HG02852 (cell line): Measurements from ENCODE around the gene B3GALNT1.

Experiments
- ATAC-seq: cut with Tn5 transposase; IDR thresholded peaks from one replicate; pipeline ENCODE4 v1.9.1; 2021; ENCODE audit warnings: mild to moderate bottlenecking, moderate library complexity; ENCODE audit not compliant: unreplicated experiment

Gene B3GALNT1, protein sequence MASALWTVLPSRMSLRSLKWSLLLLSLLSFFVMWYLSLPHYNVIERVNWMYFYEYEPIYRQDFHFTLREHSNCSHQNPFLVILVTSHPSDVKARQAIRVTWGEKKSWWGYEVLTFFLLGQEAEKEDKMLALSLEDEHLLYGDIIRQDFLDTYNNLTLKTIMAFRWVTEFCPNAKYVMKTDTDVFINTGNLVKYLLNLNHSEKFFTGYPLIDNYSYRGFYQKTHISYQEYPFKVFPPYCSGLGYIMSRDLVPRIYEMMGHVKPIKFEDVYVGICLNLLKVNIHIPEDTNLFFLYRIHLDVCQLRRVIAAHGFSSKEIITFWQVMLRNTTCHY

GRCh38 chr3:161104561-161105551 lies at the start of gene B3GALNT1:
Gene B3GALNT1, minus strand, starts transcription at chr3:161105349. Its CDS starts 18,595 bp downstream, at chr3:161086754.
- peak; percentile 82 for ATAC-seq

DNA sequence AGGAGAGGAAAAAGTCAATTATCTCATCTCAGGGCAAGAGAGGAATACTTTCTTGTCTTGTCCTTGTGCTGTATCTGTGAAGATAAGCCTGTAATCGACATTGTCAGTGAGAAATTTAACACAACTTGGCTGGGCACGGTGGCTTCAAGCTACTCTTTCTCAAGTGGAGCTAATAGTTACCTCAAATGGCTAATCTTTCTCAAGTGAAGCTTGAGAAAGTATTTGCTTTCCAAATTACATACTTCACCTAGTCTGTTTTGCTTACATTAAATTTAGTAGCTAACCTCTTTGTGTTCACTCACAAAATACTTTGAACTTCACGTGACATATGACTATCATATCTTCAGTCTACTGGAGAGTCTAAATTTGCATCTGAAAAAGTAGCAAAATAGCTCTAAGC lies 48.3 kb upstream of the B3GALNT1 start:
- ATAC-seq, result no peak

DNA sequence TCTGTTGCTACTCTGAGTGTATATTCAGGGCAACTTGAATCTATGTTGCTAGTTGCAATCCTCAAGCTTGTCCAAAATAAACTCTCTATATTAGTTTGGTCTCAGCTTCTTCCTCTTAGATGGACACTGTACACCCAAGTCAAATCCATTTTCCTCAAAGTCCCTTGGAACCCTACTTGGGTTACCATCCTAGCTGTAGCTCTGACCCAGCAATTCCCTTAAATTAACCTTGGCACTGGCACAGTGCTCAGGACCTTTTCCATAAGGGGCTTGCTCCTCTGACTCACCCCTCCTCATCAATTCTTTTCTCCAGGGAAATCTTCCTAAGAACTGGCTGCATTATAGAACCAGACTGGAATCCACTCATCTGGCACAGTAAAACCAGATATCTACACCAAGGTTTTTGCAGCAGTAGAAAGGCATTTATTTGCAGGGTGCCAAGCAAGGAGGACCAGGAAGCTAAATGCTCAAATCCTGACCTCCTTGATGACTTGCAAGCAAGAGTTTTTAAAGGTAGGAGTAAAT lies 44.9 kb upstream of the B3GALNT1 start:
- ATAC-seq, result no peak

GRCh38 chr3:161149529-161149928 lies 44.4 kb upstream of the B3GALNT1 start:
- no peak for ATAC-seq

GRCh38 chr3:161148832-161149475 lies 43.8 kb upstream of the B3GALNT1 start:
- no peak for ATAC-seq

DNA sequence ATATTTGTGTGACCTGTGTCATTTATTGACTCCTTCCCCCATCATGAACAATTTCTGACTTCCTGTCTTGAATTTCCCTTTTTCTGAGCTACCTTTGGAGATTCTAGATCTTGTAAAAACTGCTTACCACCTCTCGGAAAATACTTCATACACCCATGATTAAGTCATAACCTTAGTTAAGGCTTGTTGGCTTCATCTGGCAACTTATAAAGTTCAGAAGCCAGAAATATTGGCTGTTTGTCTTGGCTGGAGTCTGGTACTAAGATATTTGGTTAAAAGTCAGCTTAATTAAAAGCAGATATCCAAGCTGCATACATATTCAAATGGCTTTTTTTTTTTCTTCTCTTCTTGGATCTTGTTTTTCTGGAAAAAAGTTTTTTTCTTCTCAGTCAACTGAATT lies 37.3 kb upstream of the B3GALNT1 start:
- ATAC-seq, result no peak

- ATAC-seq, result no peak
Observed at GRCh38 chr3:161139686-161140085, 34.5 kb upstream of the B3GALNT1 start.

DNA sequence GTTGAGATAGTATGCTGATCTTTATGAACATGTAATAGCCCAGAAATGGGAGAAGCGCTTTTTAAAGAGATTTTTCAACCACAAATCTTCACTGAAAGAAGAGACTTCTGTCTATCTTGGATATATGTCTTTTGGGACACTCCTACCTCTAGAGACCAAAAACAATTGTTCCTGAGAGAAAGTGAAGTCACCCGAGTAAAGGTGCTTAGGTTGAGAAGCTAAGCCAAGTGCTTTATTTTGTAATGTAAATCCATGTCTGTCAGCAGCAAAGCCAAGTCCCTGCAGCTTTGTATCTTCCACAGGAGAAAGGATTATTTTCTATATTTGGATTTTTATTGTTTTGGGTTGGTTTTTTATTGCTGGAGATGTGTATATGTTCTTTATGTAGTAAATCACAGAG lies 32.1 kb upstream of the B3GALNT1 start:
- ATAC-seq, result no peak

DNA sequence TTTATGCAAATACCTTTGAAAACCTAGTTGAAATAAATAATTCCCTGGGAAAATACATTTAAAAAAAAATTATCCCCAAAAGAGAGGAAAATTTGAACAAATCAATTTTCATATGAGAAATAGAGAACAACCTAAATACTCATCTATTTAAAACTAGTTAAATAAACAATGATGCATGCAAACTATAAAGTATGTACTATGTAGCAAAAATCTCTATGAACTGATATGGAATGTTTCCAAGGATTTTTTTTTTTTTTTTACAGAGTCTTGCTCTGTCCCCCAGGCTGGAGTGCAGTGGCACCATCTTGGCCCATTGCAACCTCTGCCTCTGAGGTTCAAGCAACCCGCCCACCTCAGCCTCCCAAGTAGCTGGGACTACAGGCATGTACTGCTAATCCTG lies 27.2 kb upstream of the B3GALNT1 start:
- no peak for ATAC-seq

- ATAC-seq, result no peak
Observed at GRCh38 chr3:161126495-161126894, 21.3 kb upstream of the B3GALNT1 start.

DNA sequence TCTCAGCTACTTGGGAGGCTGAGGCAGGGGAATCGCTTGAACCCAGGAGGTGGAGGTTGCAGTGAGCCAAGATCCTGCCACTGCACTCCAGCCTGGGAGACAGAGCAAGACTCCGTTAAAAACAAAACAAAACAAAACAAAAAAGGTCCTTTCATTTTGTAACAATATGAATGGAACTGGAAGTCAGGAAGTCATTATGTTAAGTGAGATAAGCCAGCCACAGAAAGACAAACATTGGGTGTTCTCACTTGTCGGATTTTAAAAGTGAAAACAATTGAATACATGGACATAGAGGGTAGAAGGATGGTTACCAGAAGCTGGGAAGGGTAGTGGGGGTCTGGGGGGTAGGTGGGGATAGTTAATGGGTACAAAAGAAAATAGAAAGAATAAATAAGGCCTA lies 12.5 kb upstream of the B3GALNT1 start:
- ATAC-seq, result no peak

GRCh38 chr3:161108840-161109239 lies 3.7 kb upstream of the B3GALNT1 start:
- no peak for ATAC-seq

DNA sequence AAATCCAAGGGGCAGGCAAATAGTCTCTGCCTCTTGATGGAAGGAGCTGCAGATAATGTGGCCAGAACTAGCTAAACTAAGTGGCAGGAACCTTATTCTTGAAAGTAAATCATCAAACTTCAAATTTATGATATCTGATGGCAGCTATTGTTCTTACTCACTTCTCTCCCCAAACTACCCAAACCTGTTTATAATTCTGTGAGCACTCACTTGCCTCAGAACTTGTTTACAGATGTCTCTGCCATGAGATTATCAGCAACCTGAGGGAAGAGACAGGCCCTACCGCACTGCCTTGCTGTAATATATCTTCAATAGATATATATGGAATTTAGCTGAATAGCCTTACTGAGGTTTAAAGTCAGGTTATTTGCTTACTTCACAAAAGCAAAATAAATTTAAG lies 2.2 kb upstream of the B3GALNT1 start:
- no peak for ATAC-seq

GRCh38 chr3:161103776-161104385 lies 1.3 kb downstream of the B3GALNT1 start:
- no peak for ATAC-seq

- ATAC-seq, result no peak
Observed at GRCh38 chr3:161101609-161102008, 3.5 kb downstream of the B3GALNT1 start.

GRCh38 chr3:161100994-161101393 lies 4.2 kb downstream of the B3GALNT1 start:
- no peak for ATAC-seq

DNA sequence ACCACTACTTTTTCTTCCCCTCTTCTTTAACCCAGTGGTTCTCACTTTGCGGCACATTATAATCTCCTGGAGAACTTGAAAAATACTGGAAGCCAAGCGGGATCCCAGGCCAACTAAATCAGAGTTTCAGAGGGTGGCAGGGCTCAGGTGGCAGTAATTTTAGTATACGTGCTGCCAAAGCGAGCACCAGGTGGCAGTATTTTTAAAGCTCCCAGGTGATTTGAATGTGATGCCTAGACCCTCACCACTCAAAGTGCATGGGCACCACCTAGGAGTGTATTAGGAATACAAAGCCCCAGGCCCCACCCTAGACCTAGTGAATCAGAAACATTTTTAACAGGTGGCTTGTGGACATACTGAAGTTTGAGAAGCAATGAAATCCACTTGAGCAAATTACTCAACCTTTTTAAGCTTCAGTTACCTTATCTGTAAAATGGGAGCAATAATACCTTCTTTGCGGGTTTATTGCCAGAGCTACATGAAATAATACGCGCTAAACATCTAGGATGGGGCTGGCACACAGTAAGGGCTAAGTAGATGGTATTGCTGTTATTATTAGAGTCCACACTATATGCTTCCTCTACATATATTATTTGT lies 8.3 kb downstream of the B3GALNT1 start:
- ATAC-seq, result no peak

GRCh38 chr3:161093895-161094294 lies 11.3 kb downstream of the B3GALNT1 start:
- no peak for ATAC-seq

- ATAC-seq, result no peak
Observed at GRCh38 chr3:161084277-161084676, 20.9 kb downstream of the B3GALNT1 start.

DNA sequence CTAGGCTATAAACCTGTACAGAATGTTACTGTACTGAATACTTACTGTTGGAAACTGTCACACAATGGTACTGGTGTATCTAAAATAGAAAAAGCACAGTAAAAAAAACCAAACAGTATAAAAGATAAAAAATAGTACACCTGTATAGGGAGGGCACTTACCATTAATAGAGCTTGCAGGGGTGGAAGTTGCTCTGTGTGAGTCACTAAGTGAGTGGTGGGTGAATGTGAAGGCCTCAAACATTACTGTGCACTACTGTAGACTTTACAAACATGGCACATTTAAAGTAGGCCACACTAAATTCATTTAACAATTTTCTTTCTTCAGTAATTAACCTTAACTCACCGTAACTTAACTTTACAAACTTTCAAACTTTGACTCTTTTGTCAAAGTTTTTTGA lies 22.0 kb downstream of the B3GALNT1 start:
- ATAC-seq, result no peak
